ENCODE results near the gene EIF2B1. TPM values are rescaled to one million over a fixed set of nuclear protein-coding genes. Genes with fewer than 3 reads are reported as not detected.

The EIF2B1 gene
- total and polyA plus RNA-seq, 9 of the 15 experiments (the other 6 are each of a cell fraction or from before 2014, with no cell fraction given) = 35.7 to 195 (median 67.8) TPM

DNA sequence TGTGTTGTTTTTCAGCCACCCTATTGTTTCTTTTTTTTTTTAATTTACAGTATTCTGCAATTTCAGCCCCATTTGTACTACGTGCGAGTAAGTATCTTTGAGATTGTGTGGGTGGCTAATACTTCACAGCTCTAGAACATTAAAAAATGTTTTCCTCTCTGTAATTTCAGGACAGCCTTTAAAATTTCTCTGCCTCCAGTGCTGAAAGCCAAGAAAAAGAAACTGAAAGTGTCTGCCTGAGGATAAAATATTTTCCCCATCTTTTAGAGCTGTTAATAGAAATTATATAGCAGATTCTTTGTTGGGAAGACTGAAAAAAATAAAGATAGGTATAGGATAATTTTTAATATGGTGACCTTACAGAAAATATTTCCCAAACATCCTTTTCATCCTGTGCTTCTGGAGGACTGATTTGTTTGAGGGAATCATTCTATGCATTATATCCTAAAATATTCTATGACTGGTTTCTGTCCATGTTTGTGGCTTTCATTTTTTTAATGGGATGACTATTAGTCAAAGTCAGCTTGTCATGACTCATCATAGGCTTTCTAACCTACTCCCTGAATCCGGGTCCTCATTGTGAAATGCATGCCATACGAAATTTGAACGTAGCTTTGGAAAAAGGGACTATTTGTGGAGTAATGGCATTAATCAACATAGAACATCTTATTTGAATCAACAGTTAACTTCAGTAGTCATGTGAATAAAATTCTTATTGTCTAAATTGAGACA is 26.7 kb upstream of the EIF2B1 start:
- no TSS peak for BruUV-seq (replicated peaks)
- CTCF ChIA-PET (ENCODE audit: low intra/inter-chr PET ratio) = no interaction called here
- no peaks in the 10 kb centered on the region for H3K79me2 ChIP-seq (ENCODE audit: control insufficient read depth, insufficient read depth, low read length)
- no peaks in the 10 kb centered on the region for H3K9me1 ChIP-seq (ENCODE audit: control insufficient read depth, insufficient read depth, low read length)
- H3K4me3 ChIP-seq = no peak overlapping the region
- DNase-seq (ENCODE audit: extremely low read depth in 1 of 4, low spot score in 3 of 4) (no peak), ATAC-seq (no peak), FAIRE-seq (no peak)
- POLR2A ChIA-PET = interaction anchor here (0.7 to 1.3 kb wide), 2 partner anchors 11 to 52 kb away, joined by 3 to 5 read pairs; partner anchors contain the start of genes ATP6V0A2 and TCTN2
- 86% methylated on average over 5 of the region's 5 CpGs for WGBS (ENCODE audit: insufficient coverage, low coverage, missing lambda C conversion rate)
- H3K9ac ChIP-seq (ENCODE audit: insufficient read depth in 1 of 2, low read depth in 2 of 2, low read length in 2 of 2) = no peak overlapping the region
- H3K4me2 ChIP-seq (ENCODE audit: insufficient read depth, low read length) = no peak overlapping the region
- H3K4me1 ChIP-seq (replicated peaks in 1 of 2; ENCODE audit: control insufficient read depth in 2 of 2, insufficient read depth in 2 of 2, low read length in 2 of 2) = no peaks in the 10 kb centered on the region; a peak in 1 of 5 replicates
- peaks cover 66% of the 10 kb centered on the region for H3K36me3 ChIP-seq (ENCODE audit: control insufficient read depth, insufficient read depth, low read length)
- H3K27ac ChIP-seq (ENCODE audit: extremely low read depth, low read depth, low read length) = no peak overlapping the region
- in situ Hi-C loops (cut with MboI) = no loop called here
- no peak overlapping the region for H2AFZ ChIP-seq (ENCODE audit: low read depth, low read length)
- intact Hi-C loops (cut with micrococcal nuclease) = no loop called here
- H3K27me3 ChIP-seq (ENCODE audit: control insufficient read depth in 2 of 2, insufficient read depth in 2 of 2, low read length in 2 of 2) = no peaks in the 10 kb centered on the region
- H4K20me1 ChIP-seq (replicated peaks; ENCODE audit: control insufficient read depth, insufficient read depth, low read length) = no peaks in the 10 kb centered on the region
- no peaks in the 10 kb centered on the region for H3K9me3 ChIP-seq (replicated peaks; ENCODE audit: control insufficient read depth, insufficient read depth, low read depth, low read length)
- TF ChIP-seq HCFC1 (IDR thresholded peaks at IDR 0.05; ENCODE audit: low read depth, low read length) = no peak
- TF ChIP-seq, protein P1, sequence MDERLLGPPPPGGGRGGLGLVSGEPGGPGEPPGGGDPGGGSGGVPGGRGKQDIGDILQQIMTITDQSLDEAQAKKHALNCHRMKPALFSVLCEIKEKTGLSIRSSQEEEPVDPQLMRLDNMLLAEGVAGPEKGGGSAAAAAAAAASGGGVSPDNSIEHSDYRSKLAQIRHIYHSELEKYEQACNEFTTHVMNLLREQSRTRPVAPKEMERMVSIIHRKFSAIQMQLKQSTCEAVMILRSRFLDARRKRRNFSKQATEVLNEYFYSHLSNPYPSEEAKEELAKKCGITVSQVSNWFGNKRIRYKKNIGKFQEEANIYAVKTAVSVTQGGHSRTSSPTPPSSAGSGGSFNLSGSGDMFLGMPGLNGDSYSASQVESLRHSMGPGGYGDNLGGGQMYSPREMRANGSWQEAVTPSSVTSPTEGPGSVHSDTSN (CRISPR knock-in tag; IDR thresholded peaks at IDR 0.05; ENCODE audit: low read depth) = no peak
- TF ChIP-seq, protein P1 (tag; conservative IDR thresholded peaks at IDR 0.05; ENCODE audit: low read depth) = peak; percentile 70
- TF ChIP-seq JUND (IDR thresholded peaks at IDR 0.05; ENCODE audit: borderline replicate concordance, low read depth, low read length) = peak; percentile 28; the same call in 1 of the 2 replicates
- TF ChIP-seq JUND (tag; IDR thresholded peaks at IDR 0.05; ENCODE audit: borderline replicate concordance, low read depth, low read length) = peak; percentile 19; the same call in 1 of the 3 replicates
- TF ChIP-seq IRF2 (CRISPR knock-in tag; IDR thresholded peaks at IDR 0.05) = no peak
- no peak for TF ChIP-seq SETDB1 (IDR thresholded peaks at IDR 0.05; ENCODE audit: low read length)
- TF ChIP-seq C11orf30 (IDR thresholded peaks at IDR 0.05; ENCODE audit: low read depth) = no peak
- TF ChIP-seq KAT8 (IDR thresholded peaks at IDR 0.05; ENCODE audit: low read depth) = no peak
- TF ChIP-seq, protein P2, sequence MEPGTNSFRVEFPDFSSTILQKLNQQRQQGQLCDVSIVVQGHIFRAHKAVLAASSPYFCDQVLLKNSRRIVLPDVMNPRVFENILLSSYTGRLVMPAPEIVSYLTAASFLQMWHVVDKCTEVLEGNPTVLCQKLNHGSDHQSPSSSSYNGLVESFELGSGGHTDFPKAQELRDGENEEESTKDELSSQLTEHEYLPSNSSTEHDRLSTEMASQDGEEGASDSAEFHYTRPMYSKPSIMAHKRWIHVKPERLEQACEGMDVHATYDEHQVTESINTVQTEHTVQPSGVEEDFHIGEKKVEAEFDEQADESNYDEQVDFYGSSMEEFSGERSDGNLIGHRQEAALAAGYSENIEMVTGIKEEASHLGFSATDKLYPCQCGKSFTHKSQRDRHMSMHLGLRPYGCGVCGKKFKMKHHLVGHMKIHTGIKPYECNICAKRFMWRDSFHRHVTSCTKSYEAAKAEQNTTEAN (CRISPR knock-in tag; IDR thresholded peaks at IDR 0.05) = no peak
- TF ChIP-seq ZNF778 (CRISPR knock-in tag; IDR thresholded peaks at IDR 0.05) = no peak
- TF ChIP-seq FOSL1 (tag; conservative IDR thresholded peaks at IDR 0.05) = peak; percentile 65
- no peak for TF ChIP-seq XRCC3 (IDR thresholded peaks at IDR 0.05)
- TF ChIP-seq SMAD4 (CRISPR knock-in tag; conservative IDR thresholded peaks at IDR 0.05) = no peak
- no peak for TF ChIP-seq HNRNPLL (IDR thresholded peaks at IDR 0.05; ENCODE audit: low read depth, low read length, poor library complexity, severe bottlenecking)
- TF ChIP-seq MEIS2 (IDR thresholded peaks at IDR 0.05; ENCODE audit: partially characterized antibody) = peak; percentile 66
- TF ChIP-seq, protein P3, sequence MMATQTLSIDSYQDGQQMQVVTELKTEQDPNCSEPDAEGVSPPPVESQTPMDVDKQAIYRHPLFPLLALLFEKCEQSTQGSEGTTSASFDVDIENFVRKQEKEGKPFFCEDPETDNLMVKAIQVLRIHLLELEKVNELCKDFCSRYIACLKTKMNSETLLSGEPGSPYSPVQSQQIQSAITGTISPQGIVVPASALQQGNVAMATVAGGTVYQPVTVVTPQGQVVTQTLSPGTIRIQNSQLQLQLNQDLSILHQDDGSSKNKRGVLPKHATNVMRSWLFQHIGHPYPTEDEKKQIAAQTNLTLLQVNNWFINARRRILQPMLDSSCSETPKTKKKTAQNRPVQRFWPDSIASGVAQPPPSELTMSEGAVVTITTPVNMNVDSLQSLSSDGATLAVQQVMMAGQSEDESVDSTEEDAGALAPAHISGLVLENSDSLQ (IDR thresholded peaks at IDR 0.05) = peak; percentile 63
